Measurements from ENCODE around the gene LRRC8E. TPM values are rescaled to one million over a fixed set of nuclear protein-coding genes. Genes with fewer than 3 reads are reported as not detected.
"Not testable (repeated sequence)": the region's sequence is repeated elsewhere in the genome, so short reads cannot be mapped to it uniquely, and the experiment has no call there.

Gene LRRC8E
- polyA plus RNA-seq, 1 donor, result 2.0 TPM

GRCh38 chr19:7908078-7908699, 19.9 kb downstream of the LRRC8E start:
- no peak for DNase-seq

DNA sequence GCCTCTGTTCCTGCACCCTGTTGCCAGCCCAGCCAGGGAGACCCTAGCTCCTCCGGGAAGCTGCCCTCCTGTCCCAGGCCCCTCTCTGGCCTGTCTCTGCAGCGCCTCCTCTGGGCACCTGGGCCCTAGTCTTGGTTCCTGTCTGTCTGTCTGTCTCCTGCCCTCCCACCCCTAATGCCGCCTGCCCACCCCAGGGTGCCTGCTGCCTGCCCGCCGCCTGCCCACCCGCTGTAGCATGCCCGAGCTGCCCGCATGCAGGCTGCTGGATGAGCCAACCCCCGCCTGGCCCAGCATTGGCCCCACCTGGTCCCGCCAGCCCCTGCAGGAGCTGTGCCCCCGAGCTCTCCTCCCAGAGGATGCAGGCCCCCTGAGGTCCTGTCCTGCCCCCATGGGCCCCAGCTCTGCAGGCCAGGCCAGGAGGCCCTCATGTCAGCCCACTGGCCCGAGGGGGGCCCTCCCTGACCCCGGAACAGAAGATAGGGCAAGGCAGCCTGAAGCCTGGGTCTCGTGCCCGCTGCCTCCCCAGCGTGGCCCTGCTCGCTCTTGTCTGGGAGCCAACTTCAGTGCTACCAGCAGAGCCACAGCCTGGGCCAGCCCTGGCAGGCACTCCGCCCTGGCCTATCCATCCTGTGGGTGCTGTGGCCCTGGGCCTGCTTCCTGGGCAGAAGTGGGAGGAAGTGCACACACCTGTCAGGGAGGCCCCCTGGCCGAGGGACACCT, 20.6 kb downstream of the LRRC8E start:
- no peak for DNase-seq

GRCh38 chr19:7909471-7910067, 21.3 kb downstream of the LRRC8E start:
- no peak for DNase-seq

DNA sequence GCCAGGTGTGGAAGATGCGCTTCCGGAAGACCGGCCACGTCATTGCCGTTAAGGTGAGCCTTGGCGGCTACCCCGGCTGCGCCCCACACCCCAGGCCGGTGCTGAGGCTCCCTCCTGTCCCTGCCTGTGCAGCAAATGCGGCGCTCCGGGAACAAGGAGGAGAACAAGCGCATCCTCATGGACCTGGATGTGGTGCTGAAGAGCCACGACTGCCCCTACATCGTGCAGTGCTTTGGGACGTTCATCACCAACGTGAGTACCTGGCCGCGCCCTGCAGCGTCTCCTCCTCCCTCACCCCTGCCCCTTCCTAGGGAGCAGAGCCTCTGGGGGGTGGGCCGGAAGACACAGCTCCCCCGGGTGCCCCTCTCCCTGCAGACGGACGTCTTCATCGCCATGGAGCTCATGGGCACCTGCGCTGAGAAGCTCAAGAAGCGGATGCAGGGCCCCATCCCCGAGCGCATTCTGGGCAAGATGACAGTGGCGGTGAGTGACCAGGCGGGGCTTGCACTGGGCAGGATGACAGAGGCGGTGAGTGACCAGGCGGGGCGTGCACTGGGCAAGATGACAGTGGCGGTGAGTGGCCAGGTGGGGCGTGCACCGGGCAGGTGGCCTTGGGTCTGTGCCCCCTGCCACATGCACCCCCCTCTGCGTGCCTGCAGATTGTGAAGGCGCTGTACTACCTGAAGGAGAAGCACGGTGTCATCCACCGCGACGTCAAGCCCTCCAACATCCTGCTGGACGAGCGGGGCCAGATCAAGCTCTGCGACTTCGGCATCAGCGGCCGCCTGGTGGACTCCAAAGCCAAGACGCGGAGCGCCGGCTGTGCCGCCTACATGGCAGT, 22.2 kb downstream of the LRRC8E start:
- no peak for DNase-seq

GRCh38 chr19:7911508-7912143, 23.3 kb downstream of the LRRC8E start:
- no peak for DNase-seq

GRCh38 chr19:7912144-7912696, 23.9 kb downstream of the LRRC8E start:
- no peak for DNase-seq

DNA sequence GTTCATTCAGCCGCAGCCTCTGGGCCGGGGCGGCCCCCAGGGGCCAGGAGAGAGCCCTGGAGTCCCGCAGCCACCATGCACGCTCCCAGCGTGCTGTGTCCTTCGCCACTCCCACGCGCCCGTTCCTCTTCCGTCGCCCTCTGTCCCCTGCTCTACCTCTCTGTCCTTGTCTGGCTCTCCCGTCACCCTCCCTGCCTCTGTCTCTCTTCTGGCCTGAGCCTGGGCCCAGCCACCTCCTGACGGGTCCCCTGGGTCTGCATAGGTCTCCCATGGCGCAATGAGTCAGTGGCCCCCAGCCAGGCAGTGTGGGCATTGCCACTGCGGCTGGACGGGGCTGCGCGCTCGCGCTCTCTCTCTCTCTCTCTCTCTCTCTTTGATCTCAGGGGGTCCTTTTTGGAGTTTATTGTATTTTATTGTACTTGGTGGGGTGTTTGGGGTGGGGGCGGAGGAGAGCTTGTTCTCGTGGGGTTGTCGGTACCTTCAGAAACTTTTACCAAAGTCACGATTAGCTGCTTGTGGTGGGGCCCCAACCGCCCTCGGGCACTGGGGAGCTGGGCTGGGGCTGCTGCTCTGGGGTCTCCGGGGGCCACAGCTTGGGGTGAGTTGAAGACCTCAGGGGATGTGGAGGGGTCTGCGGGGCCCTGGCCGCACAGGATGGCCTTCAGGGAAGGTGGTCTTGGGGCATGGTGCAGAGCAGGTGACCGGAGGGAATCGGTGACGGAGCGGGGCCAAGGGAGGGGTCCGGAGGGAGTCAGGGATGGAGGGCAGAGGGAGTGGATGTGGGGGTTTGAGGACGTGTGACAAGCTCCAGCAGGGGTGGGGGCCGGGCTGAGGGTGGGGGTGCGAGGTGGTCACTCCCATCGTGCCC, 24.6 kb downstream of the LRRC8E start:
- no peak for DNase-seq

- DNase-seq, result no peak
These were observed 25.3 kb downstream of the LRRC8E start for GRCh38 chr19:7913652-7914051.

- no peak for DNase-seq
These were observed 25.8 kb downstream of the LRRC8E start for GRCh38 chr19:7914099-7914498.

GRCh38 chr19:7914598-7915045, 26.3 kb downstream of the LRRC8E start, which contains the start of gene TGFBR3L:
TSS of gene TGFBR3L (plus strand) at chr19:7914830.
- DNase-seq, result no peak

DNA sequence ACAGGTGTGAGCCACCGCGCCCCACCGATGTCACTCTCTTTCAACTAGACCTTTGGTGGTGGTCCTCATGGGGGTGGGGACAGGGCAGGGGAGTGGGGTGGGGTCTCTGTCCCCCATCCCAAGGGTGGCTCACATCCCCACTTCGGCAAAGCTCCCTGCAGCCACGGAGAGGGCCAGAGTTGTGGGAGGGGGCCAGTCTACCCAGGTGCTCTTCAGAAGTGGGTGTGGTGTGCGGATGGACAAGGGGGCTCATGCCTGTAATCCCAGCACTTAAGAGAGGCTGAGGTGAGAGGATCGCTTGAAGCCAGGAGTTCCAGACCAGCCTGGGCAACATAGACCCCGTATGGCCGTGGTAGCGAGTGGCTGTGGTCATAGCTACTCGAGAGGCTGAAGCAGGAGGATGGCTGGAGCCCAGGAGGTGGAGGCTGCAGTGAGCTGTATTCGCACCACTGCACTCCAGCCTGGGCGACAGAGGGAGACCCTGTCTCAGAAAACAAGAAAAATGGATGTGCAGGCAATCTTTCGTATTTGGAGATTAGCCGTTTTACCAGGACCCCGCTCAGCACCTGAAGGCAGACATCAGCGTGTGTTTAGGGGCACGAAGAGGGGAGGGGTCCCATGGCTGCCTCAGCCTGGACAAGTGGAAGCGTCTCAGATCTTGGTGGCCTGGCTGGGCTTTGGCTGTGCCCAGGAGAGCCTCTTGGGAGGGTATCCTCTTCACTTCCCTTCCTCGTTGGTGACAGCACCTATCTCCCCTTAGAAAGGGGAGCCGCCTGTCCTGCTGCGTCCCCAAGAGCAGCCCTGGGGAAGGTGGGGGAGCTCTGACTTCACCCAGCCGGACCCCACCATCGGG, 27.2 kb downstream of the LRRC8E start:
- DNase-seq, result no peak

- DNase-seq, result no peak
These were observed 28.0 kb downstream of the LRRC8E start for GRCh38 chr19:7916103-7916954.

GRCh38 chr19:7916955-7917266, 28.6 kb downstream of the LRRC8E start:
- no peak for DNase-seq

- DNase-seq, result no peak
These were observed 29.2 kb downstream of the LRRC8E start for GRCh38 chr19:7917267-7918061.

- not testable (repeated sequence) for DNase-seq
These were observed 29.8 kb downstream of the LRRC8E start for GRCh38 chr19:7918062-7918614.

GRCh38 chr19:7918615-7919421, 30.5 kb downstream of the LRRC8E start:
- no peak for DNase-seq

All from left kidney (tissue), 2 donors.